Heart right ventricle (tissue), 16 donors: ENCODE results near the gene GNGT2. TPM values are rescaled to one million over a fixed set of nuclear protein-coding genes. Genes with fewer than 3 reads are reported as not detected.

Experiments used
- ATAC-seq, 8 donors: fragments of 200-7000 bp; cut with Tn5 transposase; one replicate each; pipeline ENCODE4 v1.9.1; 2020; ENCODE audit warnings: mild to moderate bottlenecking in 8 of 8, moderate library complexity in 8 of 8, moderate number of reproducible peaks in 1 of 8
- DNase-seq, 2 donors: peaks; one replicate each; pipeline ENCODE4 v3.0.0-alpha.2; 2020
- H3K27ac ChIP-seq, 10 donors: fragments of 200-600 bp; sonication (generic) in 2 of 10; one replicate each; pipeline versions ENCODE4 v1.5.0 to v1.8.0; 2020 to 2022; ENCODE audit warnings: mild to moderate bottlenecking in 3 of 10
- H3K27me3 ChIP-seq, 7 donors: fragments of 200-600 bp; one replicate each; pipeline ENCODE4 v1.8.0; 2021 to 2022; ENCODE audit warnings: mild to moderate bottlenecking in 2 of 7
- H3K36me3 ChIP-seq, 9 donors: fragments of 200-600 bp; sonication (generic) in 1 of 9; one replicate each; pipeline versions ENCODE4 v1.5.0 to v1.8.0; 2020 to 2022; ENCODE audit warnings: mild to moderate bottlenecking in 2 of 9
- H3K4me1 ChIP-seq, 9 donors: fragments of 200-600 bp; sonication (generic) in 1 of 9; one replicate each; pipeline versions ENCODE4 v1.5.0 to v1.8.0; 2020 to 2022; ENCODE audit warnings: mild to moderate bottlenecking in 4 of 9
- H3K4me3 ChIP-seq, 10 donors: fragments of 200-600 bp; sonication (generic) in 2 of 10; one replicate each; pipeline versions ENCODE4 v1.5.0 to v1.8.0; 2020 to 2022; ENCODE audit warnings: mild to moderate bottlenecking in 7 of 10, moderate library complexity in 2 of 10
- H3K9me3 ChIP-seq, 11 donors: fragments of 200-600 bp in 10 of 11; sonication (generic) in 2 of 11; one replicate each; pipeline versions ENCODE4 v1.5.0 to v1.8.0; 2013 to 2022; ENCODE audit warnings: mild to moderate bottlenecking in 2 of 11, control low read depth in 1 of 11, moderate library complexity in 1 of 11
- CTCF ChIP-seq, 9 donors: fragments of 200-600 bp; sonication (generic) in 2 of 9; IDR thresholded peaks; one replicate each; pipeline versions ENCODE4 v1.5.0 to v1.8.0; 2021 to 2022; ENCODE audit warnings: antibody characterized with exemption in 9 of 9, mild to moderate bottlenecking in 5 of 9, moderate library complexity in 1 of 9
- WGBS, 2 donors: extraction: QIAGEN DNeasy Blood & Tissue Kit; methylation state at CpG; one replicate each; pipeline ENCODE4 v1.1.7; 2013; ENCODE audit warnings: inconsistent platforms in 1 of 2; 5-methylcytosine and 5-hydroxymethylcytosine counted together
- intact Hi-C, 10 donors: fragments of 100-400 bp; cut with DNase I; formaldehyde crosslinking; loops; one replicate each; pipeline versions ENCODE4 v1.11.1 to v1.14.2; 2022
- polyA plus RNA-seq, 2 donors: library from polyadenylated mRNA; stranded (reverse); fragments of 200-250 nt; gene quantifications; one replicate each; pipeline ENCODE4 v1.2.3, GENCODE V29; 2013
- total RNA-seq, 10 donors: library from RNA; stranded (reverse); fragmentation: NEBNext Ultra II Directional in 3 of 10; extraction: Animal tissue kit (Norgen Biotek cat#: 25700) in 3 of 10; gene quantifications; one replicate each; pipeline versions ENCODE4 v1.2.1 to v1.2.4, GENCODE V29; 2021 to 2023
- donor health status: Arrhythmogenic right ventricular cardiomyopathy.
- donor health status: ischemic (EF 13 %, LVEDD 7.1; RV severe dilation, severe dysfunction).
- donor health status: healthy with polysubstance abuse.
- donor health status: DM: no; HTN: yes; CAD: no.
- donor health status: DM: no; HTN: no; CAD: no.
- donor health status: ischemic (EF 25% LVEDD 6.9; RV normal size, moderate dysfunction).
- donor health status: ischemic (EF 25% LVEDD 5.7; RV mildly dilated, moderate dysfunction).
- donor health status: healthy.
- donor health status: DM: yes; HTN: yes; CAD: no.
- donor health status: Ischemic cardiomyopathy.
- donor health status: ischemic (EF 35%, LVEDD 5.7; RV mildly dilated, moderate dysfunction).
- donor health status: nonischemic (EF 11% LVEDD 7.7; RV severe dilation, severe dysfunction).
- donor health status: DM: yes; HTN: yes; CAD: no.
- donor health status: PGD.
- donor health status: ischemic (EF 29% LVEDD 5.4; RV normal size, mild dysfunction).
- donor health status: nonischemic (EF 23%, LVEDD 6.1; RV moderate dilation, normal function).

GNGT2 gene
- total and polyA plus RNA-seq, 12 donors = 0.32 to 4.6 (median 1.7) TPM; not detected in 1

GRCh38 chr17:49234509-49235080 lies 24.2 kb upstream of the GNGT2 start:
- Histone ChIP-seq H3K4me1 (peaks cover 0 to 26% (median 12%) of the 10 kb centered on the region in 9 donors), H3K9me3 (no peaks in the 10 kb centered on the region), H3K27me3 (peaks cover 0 to 13% (median 0%) of the 10 kb centered on the region in 7 donors), H3K27ac (peak overlapping the region in 1 of 10 donors; percentile 75), H3K4me3 (no peak overlapping the region), H3K36me3 (no peaks in the 10 kb centered on the region)
- intact Hi-C loops = no loop called here
- 81 to 83% methylated on average over 5 of the region's 5 CpGs for WGBS, 2 donors
- ATAC-seq (no peak), DNase-seq (no peak)
- TF ChIP-seq CTCF (IDR thresholded peaks at IDR 0.05) = no peak

- Histone ChIP-seq H3K27ac (peak overlapping the region in 1 of 10 donors; percentile 77), H3K9me3 (no peaks in the 10 kb centered on the region), H3K4me1 (peaks cover 0 to 30% (median 15%) of the 10 kb centered on the region in 9 donors), H3K27me3 (peaks cover 0 to 25% (median 0%) of the 10 kb centered on the region in 7 donors), H3K4me3 (peak overlapping the region in 6 of 10 donors; percentile 61 to 75 (median 66)), H3K36me3 (no peaks in the 10 kb centered on the region)
- ATAC-seq = no peak
- DNase-seq = no peak
- WGBS, 2 donors = 66 to 71% methylated on average over 7 of the region's 7 CpGs
- TF ChIP-seq CTCF (IDR thresholded peaks at IDR 0.05) = no peak
- intact Hi-C loops = no loop called here
Observed at GRCh38 chr17:49231563-49231894, 21.2 kb upstream of the GNGT2 start.

DNA sequence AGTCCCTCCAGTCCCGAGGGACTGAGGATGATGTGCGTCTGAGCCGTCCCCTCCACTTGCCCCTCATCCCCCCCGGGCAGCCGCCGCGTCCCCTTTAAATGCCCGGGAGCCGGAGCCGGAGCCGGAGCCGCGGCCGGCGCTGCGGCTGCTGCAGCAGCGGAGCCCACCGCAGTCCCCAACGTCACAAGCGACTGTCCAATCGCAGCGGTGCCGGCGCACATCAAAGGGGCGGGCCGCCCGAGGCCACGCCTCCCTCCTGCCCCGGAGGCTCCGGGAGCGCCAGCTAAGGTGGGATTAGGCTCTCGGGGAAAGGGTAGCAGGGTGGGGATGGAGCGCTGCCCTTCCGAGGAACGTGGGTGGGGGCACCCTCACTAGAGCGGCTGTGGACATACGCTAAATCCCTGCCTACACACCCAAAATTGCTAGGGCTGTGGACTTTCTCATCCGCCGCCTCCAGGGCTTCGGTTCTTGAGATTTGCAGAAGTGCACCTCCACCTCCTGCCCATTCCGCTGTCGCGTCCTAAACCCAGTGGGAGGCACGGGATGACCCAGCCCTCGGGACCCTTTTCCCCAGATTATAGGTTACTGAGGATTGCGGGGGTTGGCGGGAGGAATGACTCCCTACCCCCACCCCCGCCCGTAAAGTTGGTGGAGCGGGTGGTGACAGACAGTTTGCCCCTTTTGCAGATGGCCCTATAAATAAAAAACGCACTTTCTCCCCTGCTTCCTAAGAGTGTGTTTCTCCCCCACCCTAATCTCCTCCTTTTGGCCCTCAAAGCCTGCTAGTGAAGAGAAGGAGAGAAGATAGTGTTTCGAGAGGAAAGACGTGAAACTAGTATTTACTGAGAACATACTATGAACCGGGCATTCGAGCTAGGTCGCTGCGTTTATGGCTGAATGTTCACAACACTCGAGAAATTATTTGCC lies 20.5 kb upstream of the GNGT2 start, which contains the start of gene PHOSPHO1:
Gene PHOSPHO1 (minus strand): TSS at position 152 of the 927 bp plus-strand sequence. CDS start 4,096 bp downstream, outside the sequence.
- Histone ChIP-seq H3K27me3 (peaks cover 0 to 29% (median 5%) of the 10 kb centered on the region in 7 donors), H3K36me3 (no peaks in the 10 kb centered on the region), H3K27ac (peak within 1 kb of the TSS in 6 of 10 donors; percentile 1 to 77 (median 49)), H3K9me3 (no peaks in the 10 kb centered on the region), H3K4me1 (peaks cover 0 to 30% (median 15%) of the 10 kb centered on the region in 9 donors), H3K4me3 (peak within 1 kb of the TSS; percentile 42 to 75 (median 62))
- 4 to 5% methylated on average over 58 of the region's 58 CpGs for WGBS, 2 donors
- DNase-seq (peak; percentile 88 to 90), ATAC-seq (peak; percentile 92 to 98 (median 96))
- intact Hi-C loops = no loop called here
- no peak for TF ChIP-seq CTCF (IDR thresholded peaks at IDR 0.05)
